BE2C (cell line): ENCODE results near the gene NXPH1.

ENCODE experiments used
- DNase-seq: peaks from one replicate; pipeline ENCODE4 v3.0.0-alpha.2; 2020
- H3K27me3 ChIP-seq: fragments of 250-450 bp; sonication (Bioruptor Pico); 2 replicates; pipeline ENCODE4 v1.5.1; 2020; ENCODE audit warnings: mild to moderate bottlenecking
- H3K36me3 ChIP-seq: fragments of 250-450 bp; sonication (Bioruptor Pico); 2 replicates; pipeline ENCODE4 v1.5.1; 2020; ENCODE audit warnings: mild to moderate bottlenecking
- H3K4me1 ChIP-seq: fragments of 250-450 bp; sonication (Bioruptor Pico); 2 replicates; pipeline ENCODE4 v1.5.1; 2020
- H3K4me3 ChIP-seq: 2 replicates; pipeline ENCODE4 v1.5.1; 2011; ENCODE audit warnings: low read depth, low read length
- H3K9me3 ChIP-seq: fragments of 250-450 bp; sonication (Bioruptor Pico); 2 replicates; pipeline ENCODE4 v1.5.1; 2020
- TF ChIP-seq, protein P1 (sequence below): IDR thresholded peaks from 2 replicates; pipeline ENCODE4 v1.5.1; 2012; ENCODE audit warnings: mild to moderate bottlenecking, low read depth, low read length

Gene NXPH1

DNA sequence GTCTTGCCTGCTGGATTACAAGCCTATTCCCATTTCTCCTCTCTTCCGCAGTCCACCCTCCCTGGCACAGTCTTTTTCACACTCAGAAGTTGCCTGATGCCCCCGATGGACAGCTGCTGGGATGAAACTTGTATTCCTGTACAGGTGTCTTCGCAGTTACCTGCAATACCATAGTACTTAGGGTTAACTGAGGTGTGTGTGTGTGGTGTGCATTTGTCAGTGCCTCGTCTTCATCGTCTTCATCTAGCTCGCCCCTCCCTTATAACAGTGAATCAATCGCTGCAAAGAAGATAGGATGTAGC lies 11.0 kb downstream of the NXPH1 start:
- Histone ChIP-seq H3K27me3 (no peaks in the 10 kb centered on the region), H3K4me1 (no peaks in the 10 kb centered on the region), H3K36me3 (no peaks in the 10 kb centered on the region), H3K9me3 (peaks cover 7% of the 10 kb centered on the region), H3K4me3 (no peak overlapping the region)
- TF ChIP-seq, protein P1, sequence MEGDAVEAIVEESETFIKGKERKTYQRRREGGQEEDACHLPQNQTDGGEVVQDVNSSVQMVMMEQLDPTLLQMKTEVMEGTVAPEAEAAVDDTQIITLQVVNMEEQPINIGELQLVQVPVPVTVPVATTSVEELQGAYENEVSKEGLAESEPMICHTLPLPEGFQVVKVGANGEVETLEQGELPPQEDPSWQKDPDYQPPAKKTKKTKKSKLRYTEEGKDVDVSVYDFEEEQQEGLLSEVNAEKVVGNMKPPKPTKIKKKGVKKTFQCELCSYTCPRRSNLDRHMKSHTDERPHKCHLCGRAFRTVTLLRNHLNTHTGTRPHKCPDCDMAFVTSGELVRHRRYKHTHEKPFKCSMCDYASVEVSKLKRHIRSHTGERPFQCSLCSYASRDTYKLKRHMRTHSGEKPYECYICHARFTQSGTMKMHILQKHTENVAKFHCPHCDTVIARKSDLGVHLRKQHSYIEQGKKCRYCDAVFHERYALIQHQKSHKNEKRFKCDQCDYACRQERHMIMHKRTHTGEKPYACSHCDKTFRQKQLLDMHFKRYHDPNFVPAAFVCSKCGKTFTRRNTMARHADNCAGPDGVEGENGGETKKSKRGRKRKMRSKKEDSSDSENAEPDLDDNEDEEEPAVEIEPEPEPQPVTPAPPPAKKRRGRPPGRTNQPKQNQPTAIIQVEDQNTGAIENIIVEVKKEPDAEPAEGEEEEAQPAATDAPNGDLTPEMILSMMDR = peak; percentile 39; the same call in 1 of the 2 replicates
- no peak for DNase-seq

DNA sequence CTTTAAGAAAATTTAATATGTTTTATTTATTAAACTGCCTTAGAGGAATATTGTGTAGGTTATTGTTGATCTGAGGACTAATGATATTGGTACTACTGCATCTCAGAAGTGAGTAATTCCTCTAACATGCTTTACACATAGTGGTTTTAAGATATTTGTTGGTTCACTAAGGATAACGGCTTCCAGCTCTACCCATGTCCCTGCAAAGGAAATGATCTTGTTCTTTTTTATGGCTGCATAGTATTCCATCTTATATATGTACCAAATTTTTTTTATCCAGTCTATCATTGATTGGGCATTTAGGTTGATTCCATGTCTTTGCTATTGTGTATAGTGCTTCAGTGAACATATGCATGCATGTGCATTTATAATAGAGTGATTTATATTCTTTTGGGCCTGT lies 20.1 kb downstream of the NXPH1 start:
- TF ChIP-seq, protein P1 = no peak
- Histone ChIP-seq H3K9me3 (no peaks in the 10 kb centered on the region; the same call in 1 of the 2 replicates), H3K4me1 (peaks cover 5% of the 10 kb centered on the region), H3K36me3 (no peaks in the 10 kb centered on the region), H3K4me3 (no peak overlapping the region), H3K27me3 (no peaks in the 10 kb centered on the region)
- no peak for DNase-seq

DNA sequence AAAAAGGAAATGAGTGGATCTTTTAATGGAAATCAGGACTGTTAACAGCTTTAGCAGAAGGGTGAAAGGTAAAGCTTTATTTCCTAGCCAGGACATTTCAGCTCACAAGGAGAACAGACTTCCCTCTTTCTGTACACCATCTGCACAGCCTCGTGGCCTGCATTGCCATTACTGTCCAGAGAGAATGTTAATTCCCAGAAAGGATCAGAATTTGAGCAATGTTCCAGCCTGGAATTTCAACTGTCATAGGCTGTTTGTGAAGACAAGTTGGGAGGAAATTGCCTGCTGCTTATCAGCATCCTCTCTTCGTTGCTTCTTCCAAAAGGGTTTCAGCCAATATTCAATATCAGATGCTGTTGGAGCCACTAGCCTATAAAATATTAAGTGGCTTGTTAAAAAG lies 22.0 kb downstream of the NXPH1 start:
- Histone ChIP-seq H3K36me3 (no peaks in the 10 kb centered on the region), H3K4me1 (peaks cover 5% of the 10 kb centered on the region), H3K4me3 (no peak overlapping the region), H3K27me3 (no peaks in the 10 kb centered on the region), H3K9me3 (no peaks in the 10 kb centered on the region; the same call in 1 of the 2 replicates)
- TF ChIP-seq, protein P1 = no peak
- no peak for DNase-seq

DNA sequence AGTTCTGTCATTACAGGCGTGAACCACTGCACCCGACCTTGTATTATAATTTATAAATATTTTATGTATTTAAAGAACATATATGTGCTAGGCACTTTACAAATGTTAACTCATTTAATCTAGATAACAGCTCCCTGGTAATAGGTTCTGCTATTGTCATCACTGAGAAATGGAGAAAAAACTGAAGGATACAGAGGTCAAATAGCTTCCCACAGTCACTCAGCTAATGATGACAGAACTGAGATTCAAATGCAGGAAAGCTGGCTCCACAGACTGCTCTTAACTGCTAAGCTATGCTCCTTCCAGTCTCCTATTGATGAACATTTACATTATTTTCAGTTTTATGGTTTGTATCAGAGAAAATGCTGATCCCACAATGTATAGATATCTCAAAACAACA lies 28.9 kb downstream of the NXPH1 start:
- no peaks in the 10 kb centered on the region for H3K9me3 ChIP-seq
- TF ChIP-seq, protein P1 = no peak
- H3K4me3 ChIP-seq = no peak overlapping the region
- H3K27me3 ChIP-seq = no peaks in the 10 kb centered on the region
- DNase-seq = no peak
- H3K36me3 ChIP-seq = no peaks in the 10 kb centered on the region
- no peaks in the 10 kb centered on the region for H3K4me1 ChIP-seq

DNA sequence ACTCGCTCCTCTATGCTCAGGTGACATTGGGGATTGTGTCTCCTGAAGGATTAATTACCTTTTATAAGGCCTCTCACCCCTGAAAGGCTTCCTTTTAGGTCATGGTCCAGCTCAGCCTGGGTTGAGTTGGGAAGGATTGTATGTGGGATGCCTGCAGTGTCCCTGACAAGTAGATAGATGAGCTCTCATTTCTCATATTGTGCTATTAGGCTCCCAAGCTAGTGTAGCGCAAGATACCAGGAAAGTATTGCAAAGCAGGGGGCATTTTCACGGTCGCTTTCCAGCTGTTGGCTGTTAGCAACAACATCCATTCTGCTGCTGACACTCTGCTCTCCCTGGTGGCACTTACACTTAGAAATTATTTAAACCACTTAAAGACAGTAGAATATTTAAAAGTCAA lies 31.9 kb downstream of the NXPH1 start:
- no peak for DNase-seq
- Histone ChIP-seq H3K36me3 (no peaks in the 10 kb centered on the region), H3K27me3 (no peaks in the 10 kb centered on the region), H3K4me3 (no peak overlapping the region), H3K9me3 (no peaks in the 10 kb centered on the region), H3K4me1 (no peaks in the 10 kb centered on the region)
- TF ChIP-seq, protein P1 = no peak

DNA sequence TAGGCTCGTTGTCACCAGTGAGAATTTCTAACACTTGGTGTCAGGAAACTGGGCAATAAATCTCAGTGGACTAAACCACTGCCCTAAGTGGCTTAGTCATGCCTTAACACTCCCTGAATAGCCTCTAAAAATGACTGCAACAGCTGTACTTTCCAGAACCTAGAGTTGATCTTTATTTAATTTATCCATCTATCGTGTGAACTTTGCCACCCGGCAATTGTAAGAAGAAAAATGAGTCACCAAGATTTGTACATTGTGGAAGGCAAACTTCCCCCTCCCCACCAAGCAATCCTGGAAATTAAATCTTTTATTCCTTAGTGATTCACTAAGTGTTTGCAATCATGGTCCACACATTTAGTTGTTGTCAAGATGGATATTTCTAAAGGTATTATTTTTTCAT lies 47.1 kb downstream of the NXPH1 start:
- Histone ChIP-seq H3K4me3 (no peak overlapping the region), H3K36me3 (no peaks in the 10 kb centered on the region), H3K4me1 (no peaks in the 10 kb centered on the region), H3K27me3 (no peaks in the 10 kb centered on the region), H3K9me3 (no peaks in the 10 kb centered on the region)
- TF ChIP-seq, protein P1 = no peak
- DNase-seq = no peak
